Stromal cell of bone marrow (primary cell): ENCODE measurements around the gene HTR4.

Source experiments
- DNase-seq: peaks from one replicate; pipeline ENCODE4 v3.0.0-alpha.2; 2012; ENCODE audit warnings: low read depth

HTR4 gene

GRCh38 chr5:148663509-148663908, 9.2 kb upstream of the HTR4 start:
- no peak for DNase-seq

- DNase-seq = no peak
Observed at GRCh38 chr5:148660346-148660660, 6.0 kb upstream of the HTR4 start.

- DNase-seq = no peak
Observed at GRCh38 chr5:148659641-148660345, 5.5 kb upstream of the HTR4 start.

GRCh38 chr5:148653291-148653835, 964 bp downstream of the HTR4 start:
- DNase-seq = no peak

GRCh38 chr5:148651528-148651927, 2.8 kb downstream of the HTR4 start:
- DNase-seq = no peak

GRCh38 chr5:148645527-148645926, 8.8 kb downstream of the HTR4 start:
- DNase-seq = no peak

- DNase-seq = no peak
Observed at GRCh38 chr5:148641735-148642134, 12.6 kb downstream of the HTR4 start.

- DNase-seq = no peak
Observed at GRCh38 chr5:148640471-148640870, 13.9 kb downstream of the HTR4 start.

- DNase-seq = no peak
Observed at GRCh38 chr5:148639081-148639480, 15.2 kb downstream of the HTR4 start.

GRCh38 chr5:148636353-148636752, 18.0 kb downstream of the HTR4 start:
- no peak for DNase-seq

GRCh38 chr5:148635321-148636083, 18.8 kb downstream of the HTR4 start:
- no peak for DNase-seq

- no peak for DNase-seq
Observed at GRCh38 chr5:148633067-148633377, 21.3 kb downstream of the HTR4 start.

- DNase-seq = no peak
Observed at GRCh38 chr5:148632255-148633066, 21.9 kb downstream of the HTR4 start.

GRCh38 chr5:148626986-148627385, 27.3 kb downstream of the HTR4 start:
- no peak for DNase-seq

- no peak for DNase-seq
Observed at GRCh38 chr5:148626081-148626613, 28.2 kb downstream of the HTR4 start.

- DNase-seq = no peak
Observed at GRCh38 chr5:148625250-148625649, 29.1 kb downstream of the HTR4 start.

- DNase-seq = no peak
Observed at GRCh38 chr5:148623741-148624140, 30.6 kb downstream of the HTR4 start.

GRCh38 chr5:148623101-148623500, 31.2 kb downstream of the HTR4 start:
- no peak for DNase-seq

- DNase-seq = no peak
Observed at GRCh38 chr5:148620696-148621095, 33.6 kb downstream of the HTR4 start.

GRCh38 chr5:148620091-148620490, 34.2 kb downstream of the HTR4 start:
- no peak for DNase-seq

GRCh38 chr5:148619484-148619883, 34.8 kb downstream of the HTR4 start:
- no peak for DNase-seq

- DNase-seq = peak; percentile 51
Observed at GRCh38 chr5:148615644-148616275, 38.6 kb downstream of the HTR4 start.
